Measurements from ENCODE around the gene FBXO31.

GRCh38 chr16:87297407-87297806 is 86.2 kb downstream of the FBXO31 start:
- TF ChIP-seq POLR2A (IDR thresholded peaks at IDR 0.05), result no peak
- TF ChIP-seq, protein P1, sequence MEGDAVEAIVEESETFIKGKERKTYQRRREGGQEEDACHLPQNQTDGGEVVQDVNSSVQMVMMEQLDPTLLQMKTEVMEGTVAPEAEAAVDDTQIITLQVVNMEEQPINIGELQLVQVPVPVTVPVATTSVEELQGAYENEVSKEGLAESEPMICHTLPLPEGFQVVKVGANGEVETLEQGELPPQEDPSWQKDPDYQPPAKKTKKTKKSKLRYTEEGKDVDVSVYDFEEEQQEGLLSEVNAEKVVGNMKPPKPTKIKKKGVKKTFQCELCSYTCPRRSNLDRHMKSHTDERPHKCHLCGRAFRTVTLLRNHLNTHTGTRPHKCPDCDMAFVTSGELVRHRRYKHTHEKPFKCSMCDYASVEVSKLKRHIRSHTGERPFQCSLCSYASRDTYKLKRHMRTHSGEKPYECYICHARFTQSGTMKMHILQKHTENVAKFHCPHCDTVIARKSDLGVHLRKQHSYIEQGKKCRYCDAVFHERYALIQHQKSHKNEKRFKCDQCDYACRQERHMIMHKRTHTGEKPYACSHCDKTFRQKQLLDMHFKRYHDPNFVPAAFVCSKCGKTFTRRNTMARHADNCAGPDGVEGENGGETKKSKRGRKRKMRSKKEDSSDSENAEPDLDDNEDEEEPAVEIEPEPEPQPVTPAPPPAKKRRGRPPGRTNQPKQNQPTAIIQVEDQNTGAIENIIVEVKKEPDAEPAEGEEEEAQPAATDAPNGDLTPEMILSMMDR (IDR thresholded peaks at IDR 0.05), result no peak

Data from adrenal gland (tissue), 5 donors.